GM21367 (cell line): Measurements from ENCODE around the gene UGT2B15.
"Not testable (repeated sequence)": the region's sequence is repeated elsewhere in the genome, so short reads cannot be mapped to it uniquely, and the experiment has no call there.

Experiments
- ATAC-seq: cut with Tn5 transposase; IDR thresholded peaks from one replicate; pipeline ENCODE4 v1.9.1; 2021; ENCODE audit not compliant: unreplicated experiment

UGT2B15 gene

DNA sequence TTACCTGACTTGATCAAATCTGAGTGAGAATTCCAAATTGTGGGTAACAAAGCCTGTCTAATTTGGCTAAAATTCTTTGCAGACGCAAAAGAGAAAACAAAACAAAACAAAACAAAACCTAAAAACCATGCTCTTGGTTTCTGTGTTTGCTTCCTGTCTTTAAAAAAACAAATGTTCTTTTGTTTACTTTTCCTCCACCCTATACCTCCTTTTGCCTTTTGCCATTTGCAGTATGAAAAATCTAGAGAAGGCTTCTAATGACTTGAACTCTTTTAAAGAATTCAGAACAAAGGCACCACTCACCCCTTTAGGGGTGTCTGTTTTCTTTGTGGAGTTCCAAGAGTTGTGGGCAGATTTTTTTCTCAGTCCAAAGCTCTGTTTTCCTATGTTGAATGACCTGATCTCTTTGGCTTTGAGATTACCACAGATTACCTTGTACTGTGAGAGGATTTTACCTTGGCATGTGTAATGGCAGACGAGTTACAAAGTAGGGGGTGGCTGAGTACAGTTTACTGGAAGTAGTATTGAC, 13.9 kb downstream of the UGT2B15 start:
- ATAC-seq: peak; percentile 46

DNA sequence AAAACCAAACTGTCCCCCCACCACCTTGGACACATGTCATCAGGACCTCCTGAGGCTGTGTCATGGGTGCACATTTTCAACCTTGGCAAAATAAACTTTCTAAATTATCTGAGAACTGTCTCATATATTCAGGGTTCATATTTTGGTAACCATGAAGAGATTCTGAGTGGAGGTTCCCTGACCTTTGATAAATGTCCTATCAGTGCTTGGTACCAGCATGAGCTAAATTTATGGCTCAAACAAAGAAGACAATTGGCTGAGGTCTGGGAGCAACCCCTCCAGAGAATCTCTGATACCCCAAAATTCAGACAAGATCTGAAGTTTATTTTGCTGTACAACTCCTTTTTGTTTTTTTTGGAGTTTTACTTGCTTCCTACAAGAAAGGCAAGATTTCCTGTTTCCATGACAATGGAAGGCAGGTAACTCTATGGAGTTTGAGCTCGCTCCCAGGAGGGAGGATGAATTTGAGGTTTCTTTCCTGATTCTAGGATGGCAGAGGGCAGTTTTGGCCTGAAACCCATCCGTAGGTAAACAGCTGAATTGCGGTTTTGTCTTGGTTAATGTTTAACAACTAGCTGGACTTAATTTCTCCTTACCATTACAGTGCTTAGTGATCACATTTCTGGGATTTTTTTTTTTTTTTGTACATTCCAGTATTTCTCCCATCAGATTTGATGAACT, 14.5 kb downstream of the UGT2B15 start:
- peak; percentile 2 for ATAC-seq

DNA sequence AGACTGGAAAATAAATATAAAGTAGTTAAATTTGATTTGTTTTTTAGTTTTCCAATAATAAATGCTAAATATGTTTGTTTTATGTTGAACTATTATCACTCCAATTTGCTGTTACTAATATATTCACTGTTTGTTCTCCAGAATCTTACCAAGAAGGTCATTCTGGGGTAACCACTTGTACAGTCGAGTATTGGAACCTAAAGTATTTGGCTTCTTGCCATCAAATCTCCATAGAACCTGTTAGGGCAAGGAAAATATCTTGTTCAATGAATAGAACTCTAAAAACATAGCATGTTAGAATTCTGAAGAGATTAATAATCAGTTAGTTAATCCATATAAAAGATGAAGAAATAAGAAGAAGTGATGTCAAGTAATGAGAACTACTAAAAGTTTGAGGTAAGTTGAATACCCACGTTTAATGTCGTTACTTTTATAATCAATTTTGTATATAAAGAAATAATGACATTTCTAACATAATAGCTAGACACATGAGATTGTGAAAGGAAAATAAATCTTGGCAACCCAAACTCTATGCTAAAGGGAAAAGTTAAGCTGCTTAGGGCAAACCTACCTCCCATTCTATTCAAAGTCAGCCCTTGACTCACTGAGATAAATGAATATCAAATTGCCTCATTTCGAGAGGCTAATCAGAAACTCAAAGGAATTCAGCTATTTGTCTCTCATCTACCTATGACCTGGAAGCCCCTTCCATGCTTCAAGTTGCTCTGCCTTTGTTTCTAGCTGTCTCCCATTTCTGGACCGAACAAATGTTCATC, 15.3 kb downstream of the UGT2B15 start:
- ATAC-seq: no peak

DNA sequence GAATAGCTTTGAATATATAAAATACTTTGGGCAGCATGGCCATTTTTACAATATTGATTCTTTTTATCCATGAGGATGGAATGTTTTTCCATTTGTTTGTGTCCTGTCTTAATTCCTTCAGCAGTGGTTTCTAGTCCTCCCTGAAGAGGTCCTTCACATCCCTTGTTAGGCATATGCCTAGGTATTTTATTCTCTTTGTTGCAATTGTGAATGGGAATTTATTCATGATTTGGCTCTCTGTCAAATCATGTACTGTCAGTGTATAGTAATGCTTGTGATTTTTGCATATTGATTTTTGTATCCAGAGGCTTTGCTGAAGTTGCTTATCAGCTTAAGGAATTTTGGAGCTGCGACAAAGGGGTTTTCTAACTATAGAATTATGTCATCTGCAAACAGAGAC, 18.5 kb downstream of the UGT2B15 start:
- ATAC-seq: no peak

DNA sequence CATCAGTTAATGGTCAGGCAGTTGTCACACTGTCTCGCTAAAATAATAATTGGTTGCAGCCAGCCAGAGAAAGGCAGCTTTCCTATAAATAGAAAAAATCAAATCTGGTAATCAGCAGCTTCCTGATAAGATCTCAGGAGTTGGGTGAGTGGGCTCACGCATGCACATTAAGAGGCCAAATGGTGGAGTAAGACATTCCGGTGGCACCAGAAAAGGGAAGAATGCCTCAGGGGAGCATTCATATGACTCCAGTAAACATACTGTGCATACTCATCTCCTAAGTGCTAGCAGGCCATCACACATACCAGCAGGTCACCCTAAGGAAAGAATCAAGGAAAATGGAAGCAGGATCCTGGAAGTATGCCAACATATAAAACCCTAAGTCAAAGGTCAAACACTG, 40.1 kb downstream of the UGT2B15 start:
- no peak for ATAC-seq

DNA sequence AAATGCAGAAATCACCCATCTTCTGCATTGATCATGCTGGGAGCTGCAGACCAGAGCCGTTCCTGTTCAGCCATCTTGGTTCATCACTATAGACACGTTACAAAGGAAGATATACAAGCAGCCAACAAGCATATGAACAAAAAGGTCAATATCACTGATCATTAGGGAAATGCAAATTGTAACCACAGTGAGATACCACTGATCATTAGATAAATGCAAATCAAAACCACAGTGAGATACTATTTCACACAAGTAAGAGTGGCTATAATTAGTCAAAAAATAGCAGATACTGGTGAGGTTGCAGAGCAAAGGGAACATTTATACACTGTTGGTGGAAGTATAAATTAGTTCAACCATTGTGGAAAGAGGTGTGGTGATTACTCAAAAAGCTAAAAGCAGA, 47.7 kb downstream of the UGT2B15 start:
- not testable (repeated sequence) for ATAC-seq

DNA sequence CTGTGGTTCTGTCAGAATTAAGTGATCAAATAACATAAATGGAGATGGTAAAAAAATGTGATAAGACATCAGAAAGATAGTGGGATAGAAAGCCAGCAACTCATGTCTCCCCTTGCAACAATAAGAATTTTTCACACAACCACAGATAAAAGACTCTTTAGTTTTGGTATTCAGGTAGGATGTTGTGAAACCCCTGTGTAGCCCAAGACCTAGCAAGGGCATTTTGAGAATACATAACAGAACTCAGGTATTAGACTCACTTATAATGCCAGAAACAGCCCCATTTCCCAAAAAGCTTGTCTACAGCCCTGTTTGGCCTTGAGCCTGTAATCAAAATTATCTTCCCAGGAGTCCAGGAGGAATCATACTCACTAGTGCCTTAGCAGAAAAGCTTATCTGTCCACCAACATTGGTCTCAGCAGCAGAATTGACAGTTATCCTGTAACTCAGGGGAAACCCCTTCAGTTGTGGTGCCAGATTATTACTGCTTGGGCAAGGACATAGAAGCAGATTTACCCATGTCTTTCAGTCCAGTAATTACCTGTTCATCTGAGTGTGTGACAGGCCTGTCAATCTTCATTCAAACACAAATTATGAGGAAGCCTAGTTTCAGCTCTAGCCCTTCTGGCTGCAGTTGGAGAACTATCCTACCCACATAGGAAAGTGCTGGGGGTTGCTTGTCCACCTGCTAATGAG, 53.3 kb downstream of the UGT2B15 start:
- ATAC-seq: no peak

DNA sequence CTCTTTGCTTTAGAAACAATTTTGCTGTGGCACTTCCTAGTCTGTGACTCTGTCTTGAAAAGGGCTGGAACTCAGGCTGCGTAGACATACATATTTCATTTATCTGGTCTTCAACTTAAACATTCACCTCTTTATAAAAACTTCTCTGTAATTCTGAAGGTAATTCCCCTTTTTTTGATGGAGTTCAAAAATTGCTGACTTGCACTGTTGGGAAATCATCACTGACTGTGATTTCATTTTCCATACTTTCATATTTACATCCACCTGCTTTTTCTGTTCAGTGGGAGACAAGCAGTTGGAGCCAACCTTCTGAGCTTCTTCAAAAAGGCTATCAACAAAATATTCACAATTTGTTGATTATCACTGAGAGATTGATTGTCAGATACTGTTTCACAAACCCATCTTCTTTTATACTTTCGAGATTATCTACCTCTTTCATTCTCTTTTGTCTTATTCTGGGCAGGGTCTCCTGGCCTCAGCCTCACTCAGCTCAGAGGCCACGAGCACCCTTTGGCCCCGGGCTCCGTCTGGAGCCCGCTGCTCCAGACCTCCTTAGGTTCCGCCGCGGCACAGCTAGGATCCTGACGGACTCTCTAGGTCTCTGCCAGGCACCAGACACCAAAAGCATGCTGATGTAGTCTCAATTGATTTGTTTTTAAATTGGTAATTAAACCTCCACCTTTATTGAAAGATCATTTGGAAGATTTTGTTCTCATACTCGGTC, 54.6 kb downstream of the UGT2B15 start:
- ATAC-seq: no peak

DNA sequence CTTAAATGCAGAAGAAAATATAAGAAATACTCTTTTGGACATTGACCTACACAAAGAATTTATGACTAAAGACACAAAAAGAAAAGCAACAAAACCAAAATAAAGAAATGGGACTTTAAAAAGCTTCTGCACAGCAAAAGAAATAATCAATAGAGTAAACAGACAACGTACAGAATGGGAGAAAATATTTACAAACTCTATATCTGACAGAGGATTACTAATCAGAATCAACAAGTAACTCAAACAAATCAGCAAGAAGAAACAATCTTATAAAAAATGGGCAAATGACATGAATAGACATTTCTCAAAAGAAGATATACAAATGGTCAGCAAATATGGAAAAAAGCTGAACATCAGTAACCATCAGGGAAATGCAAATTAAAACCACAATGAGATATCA, 56.7 kb downstream of the UGT2B15 start:
- no peak for ATAC-seq

DNA sequence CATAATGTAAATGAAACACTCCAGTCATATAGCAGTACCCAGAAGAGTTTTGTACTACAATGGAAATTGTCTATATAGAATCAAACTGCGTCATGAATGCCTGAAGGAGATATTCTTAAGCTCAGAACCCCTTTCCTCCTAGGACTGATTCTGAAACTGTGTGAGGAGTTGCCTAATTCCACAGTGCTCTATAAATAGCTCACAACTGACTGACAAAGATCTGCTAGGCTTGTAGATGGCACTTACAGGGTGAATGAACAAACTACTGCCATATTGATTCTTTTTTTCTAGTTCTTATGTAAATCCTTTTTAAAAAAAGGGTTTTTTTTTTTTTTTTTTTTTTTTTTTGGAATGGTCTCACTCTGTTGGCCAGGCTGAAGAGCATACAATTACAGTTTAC, 64.2 kb downstream of the UGT2B15 start:
- ATAC-seq: no peak

DNA sequence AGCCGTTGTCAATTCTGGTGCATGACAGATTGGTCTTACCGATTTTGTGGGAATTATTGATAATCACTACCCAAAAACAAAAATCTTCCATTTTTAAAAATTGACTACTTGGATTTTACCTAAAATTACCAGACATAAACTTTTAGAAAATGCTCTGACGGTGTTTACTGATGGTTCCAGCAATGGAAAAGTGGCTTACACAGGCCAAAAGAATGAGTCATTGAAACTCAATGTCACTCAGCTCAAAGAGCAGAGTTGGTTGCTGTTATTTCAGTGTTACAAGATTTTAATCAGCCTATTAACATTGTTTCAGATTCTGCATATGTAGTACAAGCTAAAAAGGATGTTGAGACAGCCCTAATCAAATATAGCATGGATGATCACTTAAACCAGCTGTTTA, 71.3 kb downstream of the UGT2B15 start:
- ATAC-seq: no peak

DNA sequence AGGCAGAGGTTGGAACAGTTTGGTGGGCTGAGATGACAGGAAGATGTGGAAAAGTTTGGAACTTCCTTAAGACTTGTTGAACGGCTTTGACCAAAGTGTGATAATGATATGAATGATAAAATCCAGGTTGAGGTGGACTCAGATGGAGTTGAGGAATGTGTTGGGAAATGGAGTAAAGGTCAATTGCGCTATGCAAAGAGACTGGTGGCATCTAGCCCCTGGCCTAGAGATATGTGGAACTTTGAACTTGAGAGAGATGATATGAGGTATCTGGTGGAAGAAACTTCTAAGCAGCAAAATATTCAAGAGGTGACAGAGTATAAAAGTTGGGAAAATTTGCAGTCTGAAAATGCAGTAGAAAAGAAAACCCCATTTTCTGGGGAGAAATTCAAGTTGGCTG, 73.0 kb downstream of the UGT2B15 start:
- ATAC-seq: no peak
